ENCODE results near the gene PRMT7. TPM values are rescaled to one million over a fixed set of nuclear protein-coding genes. Genes with fewer than 3 reads are reported as not detected.

PRMT7 gene
- polyA plus RNA-seq, 1 experiment = 40.0 TPM

- no peak for TF ChIP-seq CTCF (IDR thresholded peaks at IDR 0.05; ENCODE audit: insufficient read depth, low read depth, low read length)
- ChIA-PET CTCF (interaction anchor here (1.0 kb wide), 2 partner anchors 16 to 24 kb away, joined by 3 to 4 read pairs; no protein-coding TSS in a partner anchor), POLR2A (no interaction called here)
- no peak for DNase-seq (ENCODE audit: low read depth)
- H3K4me3 ChIP-seq (ENCODE audit: low read depth, low read length) = no peak overlapping the region
- no peaks in the 10 kb centered on the region for H3K27me3 ChIP-seq (ENCODE audit: control insufficient read depth, insufficient read depth, low read length)
- peaks cover 27% of the 10 kb centered on the region for H3K36me3 ChIP-seq (ENCODE audit: control insufficient read depth, insufficient read depth, low read length)
These were observed 33.4 kb downstream of the PRMT7 start for GRCh38 chr16:68344252-68344651.

GRCh38 chr16:68345351-68345810 lies 34.6 kb downstream of the PRMT7 start:
- CTCF ChIA-PET = interaction anchor here (0.9 to 1.4 kb wide), 2 partner anchors 13 to 51 kb away, joined by 3 to 4 read pairs; no protein-coding TSS in a partner anchor

GRCh38 chr16:68345958-68346635 lies 35.3 kb downstream of the PRMT7 start:
- no peak overlapping the region for H3K4me3 ChIP-seq (ENCODE audit: low read depth, low read length)
- no peaks in the 10 kb centered on the region for H3K27me3 ChIP-seq (ENCODE audit: control insufficient read depth, insufficient read depth, low read length)
- no peak for DNase-seq (ENCODE audit: low read depth)
- ChIA-PET CTCF (interaction anchor here (0.9 to 1.4 kb wide), 2 partner anchors 13 to 50 kb away, joined by 3 to 4 read pairs; no protein-coding TSS in a partner anchor), POLR2A (no interaction called here)
- TF ChIP-seq CTCF (IDR thresholded peaks at IDR 0.05; ENCODE audit: insufficient read depth, low read depth, low read length) = no peak
- H3K36me3 ChIP-seq (ENCODE audit: control insufficient read depth, insufficient read depth, low read length) = peaks cover 27% of the 10 kb centered on the region

More at GRCh38 chr16:68345351-68345810, 34.6 kb downstream of the PRMT7 start:
- H3K4me3 ChIP-seq (ENCODE audit: low read depth, low read length) = no peak overlapping the region
- H3K36me3 ChIP-seq (ENCODE audit: control insufficient read depth, insufficient read depth, low read length) = peaks cover 29% of the 10 kb centered on the region
- DNase-seq (ENCODE audit: low read depth) = no peak
- TF ChIP-seq CTCF (IDR thresholded peaks at IDR 0.05; ENCODE audit: insufficient read depth, low read depth, low read length) = no peak
- H3K27me3 ChIP-seq (ENCODE audit: control insufficient read depth, insufficient read depth, low read length) = no peaks in the 10 kb centered on the region
- POLR2A ChIA-PET = no interaction called here

GRCh38 chr16:68346892-68347480 lies 36.2 kb downstream of the PRMT7 start:
- ChIA-PET CTCF (interaction anchor here (1.0 to 1.9 kb wide), 2 partner anchors 12 to 139 kb away, joined by 3 to 4 read pairs; no protein-coding TSS in a partner anchor), POLR2A (interaction anchor here (0.6 kb wide), 1 partner anchor 712 kb away, joined by 20 read pairs; no protein-coding TSS in a partner anchor)
- no peak for DNase-seq (ENCODE audit: low read depth)
- no peaks in the 10 kb centered on the region for H3K27me3 ChIP-seq (ENCODE audit: control insufficient read depth, insufficient read depth, low read length)
- no peak overlapping the region for H3K4me3 ChIP-seq (ENCODE audit: low read depth, low read length)
- H3K36me3 ChIP-seq (ENCODE audit: control insufficient read depth, insufficient read depth, low read length) = peaks cover 31% of the 10 kb centered on the region
- no peak for TF ChIP-seq CTCF (IDR thresholded peaks at IDR 0.05; ENCODE audit: insufficient read depth, low read depth, low read length)

- CTCF ChIA-PET = interaction anchor here (1.0 to 1.9 kb wide), 2 partner anchors 12 to 138 kb away, joined by 3 to 4 read pairs; no protein-coding TSS in a partner anchor
- Histone ChIP-seq H3K36me3 (ENCODE audit: control insufficient read depth, insufficient read depth, low read length) (peaks cover 33% of the 10 kb centered on the region), H3K27me3 (ENCODE audit: control insufficient read depth, insufficient read depth, low read length) (no peaks in the 10 kb centered on the region)
These were observed 36.8 kb downstream of the PRMT7 start for GRCh38 chr16:68347605-68348004.

More at GRCh38 chr16:68347605-68348004, 36.8 kb downstream of the PRMT7 start:
- no peak overlapping the region for H3K4me3 ChIP-seq (ENCODE audit: low read depth, low read length)
- DNase-seq (ENCODE audit: low read depth) = no peak
- POLR2A ChIA-PET = interaction anchor here (0.6 kb wide), 1 partner anchor 713 kb away, joined by 20 read pairs; no protein-coding TSS in a partner anchor
- TF ChIP-seq CTCF (IDR thresholded peaks at IDR 0.05; ENCODE audit: insufficient read depth, low read depth, low read length) = no peak
